Epithelial cell of esophagus (primary cell): ENCODE results near the gene CARHSP1.
"Not testable (repeated sequence)": the region's sequence is repeated elsewhere in the genome, so short reads cannot be mapped to it uniquely, and the experiment has no call there.

ENCODE experiments used
- DNase-seq: peaks from one replicate; pipeline ENCODE4 v3.0.0; 2010; ENCODE audit warnings: low read depth
- H3K4me3 ChIP-seq: 2 replicates; pipeline ENCODE4 v1.5.1; 2011; ENCODE audit warnings: mild to moderate bottlenecking, low read length, control low read depth
- TF ChIP-seq, protein P1 (sequence below): IDR thresholded peaks from 2 replicates; pipeline ENCODE4 v1.5.1; 2011; ENCODE audit warnings: low read depth, mild to moderate bottlenecking, low read length, control low read depth, inconsistent platforms; ENCODE audit not compliant: insufficient read depth; ENCODE audit errors: missing control alignments

The CARHSP1 gene

DNA sequence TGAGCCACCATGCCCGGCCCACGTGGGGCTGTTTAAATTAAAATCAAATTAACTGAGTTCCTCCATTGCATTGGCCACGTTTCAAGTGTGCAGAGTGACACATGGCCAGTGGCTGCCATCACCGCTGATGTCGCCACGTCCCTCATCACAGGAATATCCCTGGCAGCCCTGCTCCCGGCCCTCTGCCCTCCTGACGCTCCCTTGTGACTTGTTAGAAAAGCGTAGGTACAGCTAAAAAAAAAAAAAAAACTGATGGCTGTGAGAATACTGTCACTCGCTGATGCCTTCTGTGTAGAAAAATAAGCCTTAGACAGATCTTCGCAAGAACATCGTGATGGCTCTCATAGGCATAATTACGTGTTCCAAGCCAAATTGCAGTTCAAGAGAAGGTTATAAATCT, 21.7 kb downstream of the CARHSP1 start:
- H3K4me3 ChIP-seq, result no peak overlapping the region
- TF ChIP-seq, protein P1, sequence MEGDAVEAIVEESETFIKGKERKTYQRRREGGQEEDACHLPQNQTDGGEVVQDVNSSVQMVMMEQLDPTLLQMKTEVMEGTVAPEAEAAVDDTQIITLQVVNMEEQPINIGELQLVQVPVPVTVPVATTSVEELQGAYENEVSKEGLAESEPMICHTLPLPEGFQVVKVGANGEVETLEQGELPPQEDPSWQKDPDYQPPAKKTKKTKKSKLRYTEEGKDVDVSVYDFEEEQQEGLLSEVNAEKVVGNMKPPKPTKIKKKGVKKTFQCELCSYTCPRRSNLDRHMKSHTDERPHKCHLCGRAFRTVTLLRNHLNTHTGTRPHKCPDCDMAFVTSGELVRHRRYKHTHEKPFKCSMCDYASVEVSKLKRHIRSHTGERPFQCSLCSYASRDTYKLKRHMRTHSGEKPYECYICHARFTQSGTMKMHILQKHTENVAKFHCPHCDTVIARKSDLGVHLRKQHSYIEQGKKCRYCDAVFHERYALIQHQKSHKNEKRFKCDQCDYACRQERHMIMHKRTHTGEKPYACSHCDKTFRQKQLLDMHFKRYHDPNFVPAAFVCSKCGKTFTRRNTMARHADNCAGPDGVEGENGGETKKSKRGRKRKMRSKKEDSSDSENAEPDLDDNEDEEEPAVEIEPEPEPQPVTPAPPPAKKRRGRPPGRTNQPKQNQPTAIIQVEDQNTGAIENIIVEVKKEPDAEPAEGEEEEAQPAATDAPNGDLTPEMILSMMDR, result no peak
- no peak for DNase-seq

DNA sequence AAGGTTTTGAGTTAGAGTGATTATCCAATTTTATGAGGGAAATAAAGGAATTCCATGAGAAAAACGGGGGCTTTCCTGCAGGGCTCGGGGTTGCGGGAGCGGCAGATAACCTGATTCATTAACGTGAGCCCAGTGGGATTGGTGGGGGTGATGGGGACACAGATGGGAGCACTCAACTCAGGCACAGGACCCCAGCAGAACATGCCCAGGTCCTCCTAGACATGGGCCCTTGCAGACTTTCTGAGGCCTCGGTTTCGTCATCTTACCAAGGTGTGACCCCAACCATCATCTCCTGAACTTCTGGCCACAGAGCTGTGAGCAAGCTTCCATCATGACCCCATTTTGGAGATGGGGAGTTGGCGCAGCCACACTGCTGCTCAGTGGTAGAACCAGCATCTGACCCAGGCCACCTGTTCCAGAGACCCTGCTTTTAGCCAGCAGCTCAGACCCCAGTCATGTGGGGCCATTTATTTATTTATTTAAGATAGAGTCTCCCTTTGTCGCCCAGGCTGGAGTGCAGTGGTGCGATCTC, 22.3 kb downstream of the CARHSP1 start:
- no peak overlapping the region for H3K4me3 ChIP-seq
- TF ChIP-seq, protein P1, result no peak
- DNase-seq, result no peak

DNA sequence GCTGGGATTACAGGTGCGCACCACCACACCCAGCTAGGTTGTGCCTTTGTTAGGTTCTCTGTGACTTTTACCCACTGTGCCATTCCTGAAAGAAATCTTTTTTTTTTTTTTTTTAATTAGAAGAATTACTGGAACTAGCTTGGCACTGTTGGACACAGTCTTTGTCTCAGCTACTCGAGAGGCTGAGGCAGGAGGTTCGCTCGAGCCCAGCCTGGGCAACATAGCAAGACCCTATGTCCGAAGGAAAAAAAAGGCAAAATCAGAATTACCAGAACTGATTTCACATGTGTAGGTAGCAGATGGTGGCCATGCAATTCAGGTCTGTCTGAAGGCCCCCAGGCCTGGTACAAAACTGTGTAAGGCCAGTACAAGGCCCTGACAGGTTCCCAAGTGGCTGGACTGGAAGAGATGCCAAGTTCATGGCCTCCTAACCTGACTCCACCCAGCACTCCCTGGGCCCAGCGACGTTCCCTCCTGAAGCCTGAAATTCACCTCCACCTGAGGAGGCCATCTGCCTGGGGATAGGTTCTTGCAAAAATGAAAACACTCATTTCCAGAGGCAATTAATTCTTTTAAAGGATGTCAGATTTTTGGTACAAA, 23.0 kb downstream of the CARHSP1 start:
- no peak overlapping the region for H3K4me3 ChIP-seq
- TF ChIP-seq, protein P1, result no peak
- no peak for DNase-seq

DNA sequence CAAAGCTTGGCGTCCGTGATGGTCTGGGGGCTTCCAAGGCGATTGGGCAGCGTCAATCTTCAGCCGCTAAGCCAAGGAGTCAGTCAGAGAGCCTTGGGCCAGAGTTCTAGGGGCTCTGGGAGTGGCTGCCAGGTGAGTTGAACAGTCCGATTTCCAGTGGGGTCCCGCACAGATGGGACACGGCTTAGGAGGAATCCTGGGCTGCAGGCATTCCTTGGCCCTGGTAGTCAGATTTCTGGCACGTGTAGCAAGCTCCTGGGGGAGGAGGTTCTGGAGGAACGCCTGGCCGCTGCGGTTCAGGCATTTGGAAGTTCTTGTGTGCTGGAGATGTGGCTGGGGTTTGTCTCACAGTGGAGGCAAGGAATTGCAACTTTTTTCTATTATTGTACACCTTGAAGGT, 25.5 kb downstream of the CARHSP1 start:
- not testable (repeated sequence) for H3K4me3 ChIP-seq, DNase-seq

DNA sequence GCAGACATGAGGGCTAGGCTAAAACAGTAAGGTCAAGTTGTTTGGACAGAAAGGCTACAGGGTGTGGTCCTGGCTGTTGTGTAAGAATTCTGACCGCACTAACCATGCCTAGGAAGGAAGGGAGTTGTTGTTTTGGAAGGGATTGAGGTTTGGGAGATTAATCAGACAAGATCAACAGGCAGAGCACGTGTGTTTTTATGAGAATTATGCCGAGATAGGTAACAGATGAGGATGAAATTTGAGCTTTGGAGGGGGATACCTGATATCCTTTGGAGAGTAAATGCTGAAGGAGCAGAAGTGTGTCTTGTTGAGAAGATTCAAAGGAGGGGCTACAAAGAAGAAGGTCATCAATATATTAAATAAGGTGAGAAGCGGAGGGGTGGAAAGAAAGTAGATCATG, 26.8 kb downstream of the CARHSP1 start:
- H3K4me3 ChIP-seq, DNase-seq: not testable (repeated sequence)

DNA sequence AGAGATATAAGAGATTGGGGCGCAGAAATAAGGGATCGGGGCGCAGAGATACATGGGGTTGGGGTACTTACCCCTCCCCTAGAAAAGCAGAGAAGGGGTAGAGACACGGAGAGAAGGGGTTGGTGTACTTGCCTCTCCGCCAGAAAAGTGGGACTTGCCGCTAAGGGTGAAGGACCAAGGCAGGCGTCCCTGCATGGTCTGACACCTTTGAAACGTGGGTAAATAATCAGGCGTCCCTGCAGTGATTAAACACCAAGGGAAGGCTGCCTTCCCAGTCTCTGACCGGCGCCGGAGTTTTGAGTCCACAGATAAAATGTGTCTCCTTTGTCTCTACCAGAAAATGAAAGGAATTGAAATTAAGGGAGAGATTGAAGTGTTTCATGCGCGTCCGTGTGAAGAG, 31.2 kb downstream of the CARHSP1 start:
- DNase-seq, H3K4me3 ChIP-seq: not testable (repeated sequence)

DNA sequence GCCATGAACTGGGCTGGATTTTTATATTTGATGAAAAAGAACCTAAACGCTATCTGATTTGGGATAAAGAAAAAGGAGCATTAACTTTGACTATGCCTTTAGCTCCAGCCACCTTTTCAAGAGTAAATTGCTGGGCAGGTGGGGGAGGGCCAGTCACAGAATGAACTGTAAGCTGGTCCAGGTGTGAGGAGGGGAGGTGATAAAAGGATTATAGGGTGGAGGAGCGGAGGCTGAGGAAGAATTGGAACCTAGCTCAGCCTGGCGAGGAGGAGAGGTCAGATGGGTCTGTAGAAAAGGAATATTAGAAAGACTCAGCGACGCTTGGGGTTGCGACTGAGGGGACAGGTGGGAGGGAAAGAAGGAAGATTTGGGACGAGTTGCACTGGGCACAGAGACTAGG, 32.0 kb downstream of the CARHSP1 start:
- H3K4me3 ChIP-seq, result not testable (repeated sequence)

DNA sequence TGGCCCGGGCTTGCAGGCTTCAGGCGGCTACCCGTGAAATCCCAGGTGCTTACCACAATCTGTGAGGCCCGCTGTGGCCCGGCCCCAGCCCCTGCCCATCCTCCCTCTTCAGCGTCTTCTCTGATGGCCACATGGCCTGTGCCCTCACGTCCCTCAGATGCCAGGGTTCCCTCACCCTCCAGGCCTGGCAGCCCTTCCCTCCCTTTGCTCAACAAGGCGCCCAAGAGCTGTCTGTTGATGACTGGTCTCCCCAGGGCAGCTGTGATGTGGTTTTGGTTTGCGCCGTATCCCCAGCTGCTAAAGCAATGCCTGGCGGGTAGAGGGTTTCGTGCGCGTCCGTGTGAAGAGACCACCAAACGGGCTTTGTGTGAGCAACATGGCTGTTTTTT, 36.1 kb downstream of the CARHSP1 start:
- H3K4me3 ChIP-seq, result no peak overlapping the region
- no peak for DNase-seq
- TF ChIP-seq, protein P1, result no peak

More for the DNA sequence above, 32.0 kb downstream of the CARHSP1 start:
- not testable (repeated sequence) for DNase-seq

DNA sequence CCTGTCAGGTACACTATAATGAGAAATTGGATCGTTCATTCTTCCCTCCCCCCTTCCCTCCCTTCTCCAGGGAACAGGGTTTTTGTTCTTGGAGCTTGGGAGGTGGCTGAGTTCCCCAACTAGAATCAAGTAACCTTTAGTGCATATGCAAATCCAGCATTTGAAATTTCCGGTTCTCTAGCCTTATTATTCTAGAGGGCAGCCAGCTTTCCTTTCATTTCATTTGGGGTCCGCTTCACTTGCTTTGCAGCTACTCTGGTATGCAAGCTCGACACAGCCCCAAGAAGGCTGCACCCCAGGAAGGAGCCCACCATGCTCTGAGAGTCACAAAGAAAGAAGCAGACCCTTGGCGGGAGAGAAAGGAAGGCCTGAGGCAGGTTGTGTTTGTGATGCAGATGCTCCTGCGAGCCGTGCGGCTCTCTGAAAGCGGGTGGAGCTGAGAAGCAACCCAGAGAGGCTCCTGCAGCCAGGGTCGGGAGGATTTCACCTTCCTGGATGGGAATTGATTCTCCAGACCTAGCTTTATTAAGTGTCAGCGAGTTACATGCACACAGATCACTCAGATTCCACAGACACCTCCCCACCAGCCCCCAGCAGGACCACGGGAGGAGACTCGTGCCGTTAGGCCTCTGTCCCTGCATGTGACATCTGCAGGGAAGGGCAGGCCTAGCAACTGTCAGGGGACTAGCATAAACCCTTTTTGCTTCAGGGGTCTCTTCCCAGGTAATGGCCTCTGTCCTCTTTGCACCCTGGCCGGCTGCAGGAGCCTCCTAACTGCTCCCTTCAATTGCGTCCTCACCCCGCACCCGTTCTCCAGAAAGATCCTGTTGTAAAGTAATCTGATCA, 36.7 kb downstream of the CARHSP1 start:
- TF ChIP-seq, protein P1, result no peak
- H3K4me3 ChIP-seq, result no peak overlapping the region
- DNase-seq, result no peak
